DMS79 (cell line): ENCODE measurements around the gene USO1.
"Not testable (repeated sequence)": the region's sequence is repeated elsewhere in the genome, so short reads cannot be mapped to it uniquely, and the experiment has no call there.

Experiments used
- DNase-seq: peaks from one replicate; lab custom pipeline; 2025; lab: John Stamatoyannopoulos, UW

USO1 gene

DNA sequence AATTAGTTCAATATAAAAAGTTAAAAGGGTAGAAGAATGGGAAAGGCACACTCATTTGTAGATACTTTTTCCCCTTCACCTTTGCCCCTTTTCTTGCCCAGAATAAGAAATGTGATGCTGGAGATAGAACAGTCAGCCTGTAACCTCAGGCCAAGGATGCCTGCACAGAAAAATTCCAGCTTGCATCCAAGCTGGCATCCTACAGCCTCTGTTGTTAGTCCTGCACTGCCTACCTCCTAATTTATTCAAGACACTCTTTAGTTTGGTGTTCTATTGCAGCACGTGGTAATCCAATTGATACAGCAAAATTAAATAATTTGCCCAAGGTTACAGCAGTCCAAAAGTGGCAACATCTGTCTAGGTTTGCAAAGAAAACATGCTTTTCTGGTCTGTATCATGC, 9.7 kb upstream of the USO1 start:
- DNase-seq: no peak

DNA sequence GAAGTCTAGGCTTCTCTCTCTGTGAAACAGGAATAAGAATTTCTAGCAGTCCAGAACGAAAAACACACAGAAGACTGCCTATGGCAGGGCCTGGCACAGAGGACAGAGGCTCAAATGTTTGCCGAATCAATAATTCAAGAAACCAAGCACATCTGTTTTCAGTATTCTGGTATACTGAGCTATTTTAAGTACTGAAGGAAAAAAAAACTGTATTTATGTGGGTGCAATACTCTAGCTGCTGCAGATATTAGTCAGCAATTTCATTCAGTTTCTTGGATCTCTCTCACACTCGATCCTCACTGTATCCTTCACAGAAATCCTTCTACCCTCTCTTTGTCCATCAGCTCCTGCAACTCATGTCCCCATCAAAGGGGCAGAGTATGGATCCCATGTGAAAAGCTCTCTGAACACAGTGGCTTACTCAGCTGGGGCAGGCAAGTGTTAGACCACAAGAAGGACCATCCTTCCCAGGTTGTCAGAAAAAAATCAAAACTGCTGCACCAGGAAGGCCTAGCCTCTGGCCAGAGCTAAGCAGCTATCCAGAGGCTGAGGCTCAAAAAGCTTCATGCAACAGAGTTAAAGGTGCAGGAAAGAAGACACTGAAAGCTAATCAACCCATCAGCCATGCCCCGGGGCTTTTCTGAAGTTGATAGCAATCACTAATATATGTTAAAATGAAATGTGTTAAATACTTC, 9.1 kb upstream of the USO1 start:
- DNase-seq: no peak

DNA sequence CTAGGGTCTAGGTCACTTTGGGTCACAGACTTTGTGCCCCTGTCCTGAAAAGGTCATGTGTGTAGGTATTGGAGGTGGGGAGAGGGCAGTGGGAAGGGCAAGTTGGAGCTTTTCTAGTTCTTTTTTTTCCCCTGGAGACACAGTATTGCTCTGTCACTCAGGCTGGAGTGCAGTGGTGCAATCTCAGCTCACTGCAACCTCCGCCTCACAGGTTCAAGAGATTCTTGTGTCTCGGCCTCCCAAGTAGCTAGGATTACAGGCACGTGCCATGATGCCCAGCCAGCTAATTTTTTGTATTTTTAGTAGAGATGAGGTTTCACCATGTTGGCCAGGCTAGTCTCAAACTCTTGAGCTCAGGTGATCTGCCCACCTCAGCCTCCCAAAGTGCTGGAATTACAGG, 8.3 kb upstream of the USO1 start:
- not testable (repeated sequence) for DNase-seq

DNA sequence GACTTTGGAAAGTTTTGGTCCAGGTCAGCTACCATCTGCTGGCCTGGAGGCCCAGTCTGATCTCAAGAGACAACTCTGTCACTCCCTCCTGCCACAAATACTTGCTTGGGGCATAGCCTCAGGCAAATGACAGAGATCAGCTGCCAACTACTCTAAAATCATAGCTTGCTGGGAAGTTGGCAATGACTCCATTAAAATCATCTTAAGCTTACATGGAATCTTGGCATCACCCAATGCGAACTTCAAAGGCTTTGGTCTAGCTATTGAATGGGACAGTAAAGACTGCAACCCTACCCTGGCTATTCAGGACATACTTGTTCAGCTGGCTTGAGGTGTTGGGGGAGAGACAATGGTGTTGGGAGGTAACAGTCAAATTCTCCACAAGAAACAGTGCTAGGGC, 7.0 kb upstream of the USO1 start:
- DNase-seq: no peak

DNA sequence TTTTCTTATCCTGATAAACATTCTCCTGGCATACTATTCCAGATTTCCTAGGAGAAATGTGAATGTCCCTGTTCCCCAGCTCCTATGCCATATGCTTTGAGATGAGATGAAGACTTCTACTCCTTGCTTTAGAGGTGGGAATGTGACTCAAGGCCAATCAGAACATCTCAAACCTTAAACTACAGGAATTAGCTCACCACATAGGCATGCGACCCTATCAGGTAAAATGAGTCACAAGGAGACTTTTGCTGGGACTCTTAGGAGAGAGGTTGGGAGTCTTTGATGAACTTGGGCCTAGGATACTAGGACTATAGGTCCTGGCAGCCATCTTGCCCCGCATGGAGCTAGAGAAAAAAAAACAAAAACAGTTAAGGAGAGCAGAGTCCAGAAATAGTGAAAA, 5.8 kb upstream of the USO1 start:
- DNase-seq: no peak

DNA sequence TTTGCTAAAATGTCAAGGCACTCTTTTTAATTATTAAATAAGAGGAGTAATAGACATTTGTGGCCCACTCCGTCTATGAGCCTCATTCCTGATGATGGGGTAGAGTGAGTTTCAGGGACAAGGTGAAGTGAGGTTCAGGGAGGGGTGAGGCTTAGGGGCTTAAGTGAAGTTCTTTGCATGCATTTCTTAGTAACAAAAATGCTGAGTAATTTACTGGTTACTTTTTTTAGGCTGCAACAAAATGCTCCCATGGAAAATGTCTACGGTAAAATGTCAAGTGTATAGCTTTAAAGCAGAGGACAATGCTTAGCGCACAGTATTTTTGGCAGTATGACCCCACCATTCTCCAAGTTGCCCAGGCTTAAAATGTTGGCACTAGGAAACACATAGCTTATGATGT, 2.0 kb upstream of the USO1 start:
- no peak for DNase-seq

DNA sequence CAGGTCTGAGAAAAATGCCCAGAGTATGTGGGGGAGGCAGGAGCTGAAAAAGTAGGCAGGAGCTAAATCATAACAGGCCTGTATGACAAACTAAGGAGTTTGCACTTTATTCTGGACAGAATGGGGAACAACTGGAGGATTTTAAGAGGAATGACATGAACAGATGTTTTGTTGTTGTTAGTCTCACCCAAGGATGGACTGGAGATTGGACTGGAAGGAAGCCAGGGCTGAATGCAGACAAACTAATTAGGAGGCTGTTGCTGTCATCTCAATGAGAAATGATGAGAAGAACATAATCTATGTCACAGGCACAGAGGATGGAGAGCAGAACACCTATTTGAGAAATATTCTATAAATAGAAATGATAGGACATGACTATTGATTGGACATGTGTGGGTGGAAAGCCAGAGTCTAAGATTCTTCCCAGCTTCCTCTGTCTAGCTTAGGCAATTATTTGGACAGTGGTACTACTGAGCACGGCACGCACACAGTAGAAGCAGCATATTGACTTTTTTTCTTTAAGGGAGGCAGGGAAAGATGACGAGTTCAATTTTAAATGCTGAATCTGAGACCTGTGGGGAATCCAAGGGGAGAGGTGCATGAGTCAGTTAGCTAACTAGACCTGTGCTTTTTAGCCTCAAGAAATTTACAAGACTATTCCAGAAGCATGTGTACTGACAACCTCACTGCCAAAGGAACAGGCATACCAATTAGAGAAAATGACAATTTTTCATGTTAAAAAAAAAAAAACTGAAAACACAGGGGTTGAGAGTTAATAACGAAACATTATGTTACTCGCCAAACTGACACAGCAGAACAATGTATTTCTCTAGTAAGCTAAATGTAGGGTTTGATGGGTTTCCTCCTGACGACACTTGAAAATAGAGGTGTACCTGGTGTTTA, 963 bp upstream of the USO1 start:
- peak; percentile 5 for DNase-seq

DNA sequence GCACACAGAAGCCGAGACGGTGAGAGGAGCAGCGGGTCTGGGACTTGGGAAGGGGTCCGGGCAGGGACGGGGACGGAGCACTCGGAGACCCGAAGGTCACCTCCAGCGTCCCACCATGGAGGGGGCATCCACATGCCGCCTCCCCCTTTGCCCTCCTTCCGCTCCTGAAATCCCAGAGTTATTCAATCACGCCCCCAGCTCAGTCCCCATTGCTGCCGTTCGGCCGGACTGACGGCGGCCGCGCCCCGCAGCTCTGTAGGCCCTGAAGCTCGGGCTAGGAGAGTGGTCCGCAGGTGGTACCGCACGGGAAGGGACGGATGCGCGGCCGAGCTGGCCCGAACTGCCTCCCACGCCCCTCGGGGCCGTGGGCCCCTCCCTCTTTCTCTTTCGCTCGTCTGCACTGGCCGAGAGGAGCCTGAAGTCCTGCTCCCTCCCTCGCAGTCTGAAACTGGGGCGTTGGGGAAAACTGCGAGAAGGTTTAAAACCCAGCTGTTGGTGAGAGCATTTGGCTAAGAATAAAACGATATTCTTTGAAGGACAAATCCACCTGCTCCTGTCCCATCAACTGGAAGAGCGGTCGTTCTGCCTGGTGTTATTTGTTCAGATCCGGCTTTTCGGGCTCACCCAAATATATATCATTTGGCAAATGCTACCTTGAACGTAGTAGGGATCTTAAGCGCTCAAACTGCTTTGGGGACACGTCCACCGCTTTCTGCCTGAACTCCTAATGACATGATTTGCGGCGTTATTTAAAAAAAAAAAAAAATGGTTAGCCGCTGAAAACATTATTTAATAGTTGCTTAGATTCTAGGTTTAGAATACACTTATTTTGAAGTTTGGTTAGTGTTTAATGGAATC, 719 bp downstream of the USO1 start:
- DNase-seq: peak; percentile 21

DNA sequence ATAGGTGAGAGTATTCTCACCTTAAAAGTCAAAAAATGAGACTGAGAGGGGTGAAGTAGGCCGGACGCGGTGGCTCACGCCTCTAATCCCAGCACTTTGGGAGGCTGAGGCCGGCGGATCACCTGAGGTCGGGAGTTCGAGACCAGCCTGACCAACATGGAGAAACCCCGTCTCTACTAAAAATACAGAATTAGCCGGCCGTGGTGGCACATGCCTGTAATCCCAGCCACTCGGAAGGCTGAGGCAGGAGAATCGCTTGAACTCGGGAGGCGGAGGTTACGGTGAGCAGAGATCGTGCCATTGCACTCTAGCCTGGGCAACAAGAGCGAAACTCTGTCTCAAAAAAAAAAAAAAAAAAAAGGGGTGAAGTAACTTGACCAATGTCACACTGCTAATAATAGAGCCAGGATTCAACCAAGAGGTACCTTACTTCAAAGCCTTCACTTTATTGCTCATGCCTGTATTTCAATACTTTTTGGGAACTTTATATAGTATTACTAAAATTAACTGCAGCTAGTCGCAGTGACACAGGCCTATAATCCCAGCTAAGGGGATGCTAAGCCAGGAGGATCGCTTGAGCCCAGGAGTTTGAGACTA, 1.7 kb downstream of the USO1 start:
- not testable (repeated sequence) for DNase-seq

DNA sequence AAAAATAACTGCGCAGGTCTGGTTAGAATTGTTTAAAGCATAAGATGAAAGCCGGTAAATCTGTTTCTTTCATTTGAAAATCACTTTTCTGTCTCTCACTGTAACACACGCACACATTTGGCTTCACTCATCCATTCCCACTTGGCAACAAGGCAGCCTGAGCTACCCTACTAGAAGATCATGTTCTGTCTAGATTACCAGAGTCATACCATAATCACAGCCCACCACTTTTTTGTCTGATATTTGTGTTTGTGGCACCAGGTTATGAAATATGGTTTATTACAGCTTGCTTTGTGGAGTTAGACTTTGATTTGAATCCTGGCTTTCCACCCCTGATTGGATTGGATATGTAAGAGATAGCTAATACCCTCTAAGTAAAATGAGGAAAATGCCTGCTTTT, 2.2 kb downstream of the USO1 start:
- DNase-seq: no peak

DNA sequence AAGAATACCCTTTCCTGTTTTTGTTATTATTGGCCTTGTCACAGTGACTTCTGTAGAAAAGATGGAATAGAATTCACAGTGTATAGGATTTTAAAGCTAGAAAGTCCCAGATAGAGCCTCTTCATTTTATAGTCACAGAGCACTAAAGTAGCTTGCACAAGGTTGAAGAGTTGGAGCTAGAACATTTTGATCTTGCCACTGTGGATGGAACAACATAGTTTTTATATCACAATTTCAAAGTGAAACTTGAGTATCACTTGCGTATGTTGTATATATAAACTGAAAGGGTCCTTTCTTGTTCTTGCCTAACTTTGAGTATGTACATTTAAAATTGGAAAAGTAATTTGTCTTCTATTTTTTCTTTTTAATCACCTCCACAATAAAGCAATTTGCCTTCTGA, 2.7 kb downstream of the USO1 start:
- no peak for DNase-seq

DNA sequence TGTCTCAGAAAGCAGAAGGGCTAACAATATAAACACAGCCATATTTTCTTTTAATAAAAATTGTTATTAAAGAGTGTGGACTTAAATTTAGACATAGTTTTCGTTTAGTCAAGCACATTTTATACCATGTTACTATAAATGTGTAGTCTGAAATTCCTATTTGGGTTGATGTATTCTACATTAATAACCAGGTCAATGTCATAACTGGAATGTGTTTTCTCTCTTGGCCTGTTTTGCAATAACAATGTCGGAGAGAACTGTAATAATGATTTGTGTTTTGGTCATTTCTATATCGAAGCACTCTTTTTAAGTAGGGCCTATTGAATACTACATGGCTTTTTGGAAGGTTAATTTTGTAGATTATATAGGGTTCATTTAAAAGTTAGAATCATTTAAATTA, 5.5 kb downstream of the USO1 start:
- no peak for DNase-seq

DNA sequence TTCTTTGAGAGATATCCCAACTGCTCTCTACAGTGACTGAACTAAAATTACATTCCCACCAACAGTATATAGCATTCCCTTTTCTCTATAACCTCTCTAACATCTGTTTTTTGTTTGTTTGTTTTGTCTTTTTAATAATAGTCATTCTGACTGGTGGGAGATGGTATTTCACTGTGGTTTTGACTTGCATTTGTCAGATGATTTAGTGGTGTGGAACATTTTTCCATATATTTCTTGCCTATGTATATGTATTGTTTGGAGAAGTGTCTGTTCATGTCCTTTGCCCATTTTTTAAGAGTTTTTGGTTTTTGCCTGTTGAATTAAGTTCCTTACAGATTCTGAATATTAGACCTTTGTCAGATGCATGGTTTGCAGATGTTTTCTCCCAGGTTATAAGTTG, 9.0 kb downstream of the USO1 start:
- no peak for DNase-seq

DNA sequence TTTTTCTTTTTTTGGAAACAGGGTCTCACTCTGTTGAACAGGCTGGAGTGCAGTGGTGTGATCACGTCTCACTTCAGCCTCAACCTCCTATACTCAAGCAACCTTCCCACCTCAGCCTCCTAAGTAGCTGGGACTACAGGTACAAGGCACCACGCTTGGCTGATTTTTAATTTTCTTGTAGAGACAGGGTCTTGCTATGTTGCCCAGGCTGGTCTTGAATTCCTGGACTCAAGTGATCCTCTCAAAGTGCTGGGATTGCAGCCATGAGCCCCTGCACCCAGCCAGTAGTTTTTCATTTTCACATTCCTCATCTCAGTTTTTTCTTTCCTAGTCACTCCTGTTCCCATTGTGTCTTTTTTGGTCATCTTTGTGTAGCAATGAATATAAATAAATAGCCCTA, 11.1 kb downstream of the USO1 start:
- no peak for DNase-seq

DNA sequence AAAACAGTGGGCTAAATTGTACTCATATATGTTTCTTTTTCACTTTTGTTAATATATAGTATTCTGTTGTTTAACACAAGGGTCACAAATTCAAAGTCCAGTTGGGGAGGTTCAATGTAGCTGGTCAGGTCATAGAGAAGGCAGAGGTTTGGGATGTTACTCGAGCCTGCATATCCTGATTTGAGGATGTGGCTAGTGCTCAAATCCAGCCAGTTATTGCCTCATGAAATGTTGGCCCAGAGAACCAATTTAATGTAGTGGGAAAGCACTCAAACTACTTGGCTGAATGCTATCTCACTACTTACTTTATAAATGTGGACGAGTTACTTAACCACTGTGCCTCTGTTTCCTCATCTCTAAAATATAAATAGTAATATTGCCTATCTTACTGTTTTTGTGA, 12.5 kb downstream of the USO1 start:
- no peak for DNase-seq

DNA sequence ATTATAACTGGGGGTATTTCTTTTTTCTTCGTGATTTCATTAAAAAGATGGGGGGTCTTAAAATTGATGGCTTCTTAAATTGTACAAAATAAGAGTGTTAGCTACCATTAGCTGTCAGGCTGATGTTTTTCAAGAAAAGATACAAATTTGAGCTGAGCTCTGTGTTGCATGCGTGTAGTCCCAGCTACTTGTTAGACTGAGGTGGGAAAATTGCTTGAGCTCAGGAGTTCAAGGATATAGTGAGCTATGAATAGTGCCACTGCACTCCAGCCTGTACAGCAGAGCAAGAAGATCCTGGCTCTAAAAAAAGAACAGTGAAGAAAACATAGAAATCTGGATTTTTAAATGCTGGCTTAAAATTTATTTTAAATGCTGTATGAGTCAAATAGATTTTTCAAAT, 13.0 kb downstream of the USO1 start:
- no peak for DNase-seq

DNA sequence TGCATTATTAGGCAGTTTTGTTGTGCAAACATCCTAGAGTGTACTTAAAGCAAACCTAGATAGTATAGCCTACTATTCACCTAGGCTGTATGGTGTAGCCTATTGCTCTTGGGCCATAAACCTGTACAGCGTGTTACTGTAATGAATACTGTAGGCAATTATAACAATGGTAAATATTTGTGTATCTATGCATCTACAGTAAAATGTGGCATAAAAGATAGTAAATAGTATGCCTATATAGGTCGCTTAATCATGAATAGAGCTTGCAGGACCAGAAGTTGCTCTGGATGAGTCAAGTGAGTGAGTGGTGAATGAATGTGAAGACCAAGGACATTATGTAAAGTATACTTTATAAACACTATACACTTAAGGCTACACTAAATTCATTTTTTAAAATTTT, 16.6 kb downstream of the USO1 start:
- no peak for DNase-seq

DNA sequence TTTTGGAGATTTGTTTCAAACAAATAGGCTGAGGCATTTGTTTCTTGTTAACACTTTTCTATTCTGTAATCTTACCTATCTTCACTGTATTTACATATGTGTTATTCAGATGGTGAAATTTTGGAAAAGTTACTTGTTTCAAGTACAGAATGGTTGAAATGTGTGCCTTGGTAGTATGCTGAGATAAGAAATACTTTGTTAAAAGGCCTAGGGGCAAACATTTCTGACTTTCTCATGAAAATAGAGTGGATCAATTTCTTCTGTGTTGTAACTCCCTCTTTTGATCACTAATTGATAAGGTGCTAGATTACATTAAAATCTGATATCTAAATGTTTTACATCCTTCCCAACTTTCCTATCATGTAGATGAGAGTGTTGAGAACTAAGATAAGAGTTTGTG, 18.1 kb downstream of the USO1 start:
- no peak for DNase-seq

DNA sequence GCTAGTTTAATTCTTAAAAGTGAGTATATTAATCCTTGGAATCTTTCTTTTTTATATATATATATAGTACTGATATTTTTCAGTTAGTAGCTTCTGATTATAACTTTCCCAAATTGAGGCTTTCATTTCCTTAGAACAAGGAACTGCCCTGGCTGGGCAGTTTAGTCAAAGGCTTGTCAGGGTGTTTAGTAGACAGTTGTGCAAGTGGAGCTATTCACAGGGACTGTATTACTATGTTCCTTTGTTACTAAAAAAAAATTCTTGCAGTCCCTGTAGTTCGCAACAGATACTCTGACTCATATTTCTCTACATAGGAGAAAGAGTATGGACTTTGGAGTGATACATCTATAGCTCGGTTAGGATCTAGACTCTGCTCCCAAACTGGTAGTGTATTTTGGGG, 20.8 kb downstream of the USO1 start:
- DNase-seq: no peak

DNA sequence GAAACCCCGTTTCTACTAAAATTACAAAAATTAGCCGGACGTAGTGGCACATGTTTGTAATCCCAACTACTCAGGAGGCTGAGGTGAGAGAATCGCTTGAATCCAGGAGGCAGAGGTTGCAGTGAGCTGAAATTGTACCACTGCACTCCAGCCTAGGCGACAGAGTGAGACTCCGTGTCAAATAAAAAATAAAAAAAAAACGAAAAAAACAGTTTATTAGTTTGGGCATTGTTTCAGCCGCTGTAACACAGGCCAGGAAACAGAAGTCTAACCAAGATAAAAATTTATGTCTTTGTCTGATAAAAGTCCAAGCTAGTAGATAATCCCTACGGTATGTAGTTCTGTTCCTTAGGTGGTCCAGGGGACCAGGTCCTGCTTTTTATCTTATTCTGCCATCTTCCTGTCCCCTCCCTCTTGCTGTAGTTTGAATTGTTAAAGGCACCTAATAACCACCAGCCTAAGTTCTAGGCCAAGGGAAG, 21.4 kb downstream of the USO1 start:
- no peak for DNase-seq

DNA sequence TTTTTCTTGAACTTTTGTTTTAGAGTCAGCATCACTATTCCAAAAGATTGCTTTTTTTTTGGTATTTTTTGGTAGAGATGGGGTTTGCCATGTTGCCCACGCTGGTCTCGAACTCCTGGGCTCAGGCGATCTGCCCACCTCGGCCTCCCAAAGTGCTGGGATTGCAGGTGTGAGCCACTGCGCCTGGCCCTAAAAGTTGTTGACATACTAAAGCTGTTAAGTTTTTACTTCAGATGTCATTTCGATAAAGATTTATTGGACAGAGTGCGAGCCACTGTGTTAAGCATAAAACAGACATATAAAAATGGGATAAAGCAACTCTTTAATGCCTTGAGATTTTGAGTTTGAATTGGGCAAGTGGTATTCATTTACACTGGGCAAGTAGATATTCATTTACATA, 28.3 kb downstream of the USO1 start:
- DNase-seq: no peak

DNA sequence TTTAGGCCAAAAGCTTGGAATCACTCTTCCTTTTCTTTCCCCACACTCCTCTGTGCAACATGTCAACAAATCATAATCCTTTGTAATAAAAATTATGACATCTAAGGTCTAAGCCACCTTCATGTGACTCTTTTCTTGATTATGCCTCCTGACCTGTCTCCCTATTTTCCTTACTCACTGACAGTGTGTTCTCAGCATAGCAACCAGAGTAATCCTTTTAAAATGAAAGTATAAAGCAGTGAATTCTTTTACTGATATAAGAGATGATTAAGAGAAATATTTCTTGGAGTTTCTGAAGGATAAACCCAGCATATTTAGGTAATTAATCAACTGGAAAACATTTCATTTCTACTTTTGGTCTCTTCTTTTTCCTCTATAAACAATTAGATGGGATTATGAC, 44.7 kb downstream of the USO1 start:
- DNase-seq: no peak
